HL-60 (cell line): ENCODE data around the gene FECH.
A peak's percentile ranks its signal among the peaks of the same experiment; 100 is the strongest.

Experiments
- DNase-seq, 2 experiments: peaks; one replicate each; pipeline ENCODE4 v3.0.0-alpha.2; 2010 to 2020; ENCODE audit warnings: low read depth in 1 of 2, low spot score in 1 of 2
- H3K27ac ChIP-seq: fragments of 250-450 bp; sonication (Bioruptor Pico); replicated peaks from 2 replicates; pipeline ENCODE4 v1.5.1; 2020; ENCODE audit warnings: mild to moderate bottlenecking, moderate library complexity
- H3K27me3 ChIP-seq: fragments of 250-450 bp; sonication (Bioruptor Pico); 2 replicates; pipeline ENCODE4 v1.5.1; 2021; ENCODE audit warnings: mild to moderate bottlenecking, moderate library complexity; ENCODE audit not compliant: insufficient read depth, poor library complexity, severe bottlenecking
- H3K4me3 ChIP-seq: replicated peaks from 2 replicates; pipeline ENCODE4 v1.5.1; 2011; ENCODE audit warnings: mild to moderate bottlenecking, control low read depth, low read length; ENCODE audit not compliant: insufficient read depth
- GABPA ChIP-seq: IDR thresholded peaks from 2 replicates; pipeline ENCODE4 v1.6.1; 2012; ENCODE audit warnings: low read depth
- POLR2AphosphoS5 ChIP-seq: IDR thresholded peaks from 2 replicates; pipeline ENCODE4 v1.6.1; 2012; ENCODE audit warnings: low read depth
- SPI1 ChIP-seq: IDR thresholded peaks from 2 replicates; pipeline ENCODE4 v1.6.1; 2012; ENCODE audit warnings: low read depth, mild to moderate bottlenecking, borderline replicate concordance
- TF ChIP-seq, protein P1 (sequence below): IDR thresholded peaks from 2 replicates; pipeline ENCODE4 v1.6.1; 2012; ENCODE audit warnings: low read depth; ENCODE audit not compliant: insufficient replicate concordance
- TF ChIP-seq, protein P2 (sequence below): IDR thresholded peaks from one replicate; pipeline ENCODE4 v1.5.1; 2011; ENCODE audit warnings: low read length, control low read depth, inconsistent platforms; ENCODE audit not compliant: insufficient read depth

The FECH gene

DNA sequence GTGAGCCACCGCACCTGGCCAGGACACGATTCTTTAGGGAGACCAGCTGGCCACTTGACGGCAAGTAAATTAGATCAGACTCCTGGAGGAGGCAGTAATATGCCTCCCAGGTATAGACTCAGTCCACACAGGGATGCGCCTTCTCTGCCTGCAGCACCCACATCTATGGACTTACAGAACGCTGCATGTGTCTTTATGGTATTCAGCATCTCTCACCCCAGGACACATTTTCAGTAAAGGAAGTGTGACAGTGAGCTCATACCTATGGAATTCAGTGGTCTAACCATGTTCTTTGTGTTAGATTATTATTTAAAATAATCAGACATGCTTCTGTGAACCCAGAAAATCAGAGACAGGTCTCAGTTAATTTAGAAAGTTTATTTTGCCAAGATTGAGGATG lies 41.0 kb upstream of the FECH start:
- Histone ChIP-seq H3K4me3 (no peak overlapping the region), H3K27me3 (no peaks in the 10 kb centered on the region), H3K27ac (no peak overlapping the region)
- TF ChIP-seq, protein P1, sequence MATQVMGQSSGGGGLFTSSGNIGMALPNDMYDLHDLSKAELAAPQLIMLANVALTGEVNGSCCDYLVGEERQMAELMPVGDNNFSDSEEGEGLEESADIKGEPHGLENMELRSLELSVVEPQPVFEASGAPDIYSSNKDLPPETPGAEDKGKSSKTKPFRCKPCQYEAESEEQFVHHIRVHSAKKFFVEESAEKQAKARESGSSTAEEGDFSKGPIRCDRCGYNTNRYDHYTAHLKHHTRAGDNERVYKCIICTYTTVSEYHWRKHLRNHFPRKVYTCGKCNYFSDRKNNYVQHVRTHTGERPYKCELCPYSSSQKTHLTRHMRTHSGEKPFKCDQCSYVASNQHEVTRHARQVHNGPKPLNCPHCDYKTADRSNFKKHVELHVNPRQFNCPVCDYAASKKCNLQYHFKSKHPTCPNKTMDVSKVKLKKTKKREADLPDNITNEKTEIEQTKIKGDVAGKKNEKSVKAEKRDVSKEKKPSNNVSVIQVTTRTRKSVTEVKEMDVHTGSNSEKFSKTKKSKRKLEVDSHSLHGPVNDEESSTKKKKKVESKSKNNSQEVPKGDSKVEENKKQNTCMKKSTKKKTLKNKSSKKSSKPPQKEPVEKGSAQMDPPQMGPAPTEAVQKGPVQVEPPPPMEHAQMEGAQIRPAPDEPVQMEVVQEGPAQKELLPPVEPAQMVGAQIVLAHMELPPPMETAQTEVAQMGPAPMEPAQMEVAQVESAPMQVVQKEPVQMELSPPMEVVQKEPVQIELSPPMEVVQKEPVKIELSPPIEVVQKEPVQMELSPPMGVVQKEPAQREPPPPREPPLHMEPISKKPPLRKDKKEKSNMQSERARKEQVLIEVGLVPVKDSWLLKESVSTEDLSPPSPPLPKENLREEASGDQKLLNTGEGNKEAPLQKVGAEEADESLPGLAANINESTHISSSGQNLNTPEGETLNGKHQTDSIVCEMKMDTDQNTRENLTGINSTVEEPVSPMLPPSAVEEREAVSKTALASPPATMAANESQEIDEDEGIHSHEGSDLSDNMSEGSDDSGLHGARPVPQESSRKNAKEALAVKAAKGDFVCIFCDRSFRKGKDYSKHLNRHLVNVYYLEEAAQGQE: no peak
- TF ChIP-seq GABPA: no peak
- DNase-seq: no peak

DNA sequence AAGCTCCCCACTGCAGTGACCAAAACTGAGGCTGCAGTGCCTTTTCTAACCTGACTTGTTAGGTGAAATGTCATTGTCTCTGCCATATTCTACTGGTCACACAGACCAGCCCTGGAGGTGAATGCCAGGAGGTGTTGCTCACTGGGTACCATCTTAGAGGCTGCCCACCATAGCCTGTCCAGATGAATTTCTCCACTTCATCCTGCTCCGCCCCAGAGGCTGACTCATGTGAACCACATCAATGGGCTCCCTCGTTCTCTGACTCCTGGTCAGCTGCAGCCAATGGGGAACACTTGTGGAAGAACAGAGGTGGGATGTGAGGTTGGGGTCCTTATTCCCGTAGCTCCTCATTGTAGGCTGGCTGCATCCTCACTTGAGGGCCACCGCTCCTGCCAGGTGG lies 38.5 kb upstream of the FECH start:
- Histone ChIP-seq H3K27me3 (no peaks in the 10 kb centered on the region), H3K4me3 (no peak overlapping the region), H3K27ac (no peak overlapping the region)
- DNase-seq: no peak
- TF ChIP-seq SPI1 (no peak), GABPA (no peak)
- TF ChIP-seq, protein P2, sequence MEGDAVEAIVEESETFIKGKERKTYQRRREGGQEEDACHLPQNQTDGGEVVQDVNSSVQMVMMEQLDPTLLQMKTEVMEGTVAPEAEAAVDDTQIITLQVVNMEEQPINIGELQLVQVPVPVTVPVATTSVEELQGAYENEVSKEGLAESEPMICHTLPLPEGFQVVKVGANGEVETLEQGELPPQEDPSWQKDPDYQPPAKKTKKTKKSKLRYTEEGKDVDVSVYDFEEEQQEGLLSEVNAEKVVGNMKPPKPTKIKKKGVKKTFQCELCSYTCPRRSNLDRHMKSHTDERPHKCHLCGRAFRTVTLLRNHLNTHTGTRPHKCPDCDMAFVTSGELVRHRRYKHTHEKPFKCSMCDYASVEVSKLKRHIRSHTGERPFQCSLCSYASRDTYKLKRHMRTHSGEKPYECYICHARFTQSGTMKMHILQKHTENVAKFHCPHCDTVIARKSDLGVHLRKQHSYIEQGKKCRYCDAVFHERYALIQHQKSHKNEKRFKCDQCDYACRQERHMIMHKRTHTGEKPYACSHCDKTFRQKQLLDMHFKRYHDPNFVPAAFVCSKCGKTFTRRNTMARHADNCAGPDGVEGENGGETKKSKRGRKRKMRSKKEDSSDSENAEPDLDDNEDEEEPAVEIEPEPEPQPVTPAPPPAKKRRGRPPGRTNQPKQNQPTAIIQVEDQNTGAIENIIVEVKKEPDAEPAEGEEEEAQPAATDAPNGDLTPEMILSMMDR: no peak

DNA sequence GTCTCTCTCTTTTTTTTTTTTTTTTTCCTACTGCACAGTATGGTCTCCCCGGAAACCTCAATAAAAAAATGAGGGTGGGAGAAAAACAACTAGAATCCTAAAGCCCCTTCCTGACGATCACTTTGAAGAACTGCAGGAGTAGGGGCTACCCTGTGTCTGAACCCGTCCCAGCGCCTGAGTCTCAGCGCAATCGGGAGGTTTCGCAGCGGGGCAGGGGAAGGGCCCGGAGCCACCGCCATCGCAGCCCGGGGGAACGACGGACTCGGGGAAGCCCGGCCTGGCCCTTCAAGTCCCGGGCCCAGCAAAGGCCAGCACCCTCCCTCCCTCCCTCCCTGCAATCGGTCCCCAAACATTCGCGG lies 34.7 kb upstream of the FECH start:
- TF ChIP-seq, protein P2: no peak
- TF ChIP-seq, protein P1: no peak
- TF ChIP-seq POLR2AphosphoS5 (no peak), SPI1 (no peak), GABPA (no peak)
- peak overlapping the region; percentile 80 for H3K4me3 ChIP-seq
- DNase-seq: no peak

DNA sequence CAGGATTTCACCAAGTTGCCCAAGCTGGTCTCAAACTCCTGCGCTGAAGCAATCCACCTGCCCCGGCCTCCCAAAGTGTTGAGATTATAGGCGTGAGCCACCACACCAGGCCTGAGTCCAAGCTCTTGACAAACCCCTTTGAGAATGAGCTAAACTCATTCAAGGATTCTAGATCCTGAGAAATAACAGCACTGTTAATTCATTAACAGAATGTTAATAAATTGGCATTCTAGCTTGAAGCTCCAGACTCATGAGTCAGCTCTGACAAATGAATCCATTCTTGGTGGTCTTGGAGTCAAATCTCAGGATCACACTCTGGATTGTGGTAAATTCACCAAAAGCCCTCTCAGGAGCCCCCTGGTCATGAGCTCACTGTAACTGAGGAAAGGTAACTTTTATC lies 33.4 kb upstream of the FECH start:
- Histone ChIP-seq H3K27ac (0 out of 2 replicates have a peak overlapping the region, but pooled peaks have one; percentile 5), H3K4me3 (no peak overlapping the region), H3K27me3 (no peaks in the 10 kb centered on the region)
- TF ChIP-seq, protein P2: no peak
- no peak for TF ChIP-seq SPI1
- TF ChIP-seq POLR2AphosphoS5: no peak
- TF ChIP-seq GABPA: no peak
- TF ChIP-seq, protein P1: no peak
- no peak for DNase-seq

More for the DNA sequence above, 34.7 kb upstream of the FECH start:
- H3K27ac ChIP-seq: peak overlapping the region; percentile 94
- no peaks in the 10 kb centered on the region for H3K27me3 ChIP-seq
